Measurements from ENCODE around the gene NUDCD3. TPM values are rescaled to one million over a fixed set of nuclear protein-coding genes. Genes with fewer than 3 reads are reported as not detected.

NUDCD3 gene
- polyA plus RNA-seq, 1 experiment: 61.4 TPM

GRCh38 chr7:44517175-44517574, 26.7 kb upstream of the NUDCD3 start:
- H3K9me3 ChIP-seq (ENCODE audit: control insufficient read depth, insufficient read depth, low read length): no peaks in the 10 kb centered on the region
- CTCF ChIA-PET: no interaction called here
- no peak for DNase-seq (ENCODE audit: low read depth, low spot score)
- POLR2A ChIA-PET: no interaction called here
- H3K27ac ChIP-seq (ENCODE audit: low read depth, low read length): no peak overlapping the region
- H3K4me3 ChIP-seq (ENCODE audit: low read depth, low read length): no peak overlapping the region
- H3K27me3 ChIP-seq (ENCODE audit: control insufficient read depth, insufficient read depth, low read length): peaks cover 20% of the 10 kb centered on the region
- no peak for TF ChIP-seq CTCF (IDR thresholded peaks at IDR 0.05; ENCODE audit: low read depth, low read length)

GRCh38 chr7:44515590-44516268, 25.3 kb upstream of the NUDCD3 start:
- ChIA-PET CTCF (no interaction called here), POLR2A (interaction anchor here (0.5 kb wide), 1 partner anchor 65 kb away, joined by 3 read pairs; no protein-coding TSS in a partner anchor)
- Histone ChIP-seq H3K9me3 (ENCODE audit: control insufficient read depth, insufficient read depth, low read length) (no peaks in the 10 kb centered on the region), H3K4me3 (ENCODE audit: low read depth, low read length) (no peak overlapping the region), H3K27me3 (ENCODE audit: control insufficient read depth, insufficient read depth, low read length) (peaks cover 20% of the 10 kb centered on the region), H3K27ac (ENCODE audit: low read depth, low read length) (no peak overlapping the region)
- DNase-seq (ENCODE audit: low read depth, low spot score): no peak
- no peak for TF ChIP-seq CTCF (IDR thresholded peaks at IDR 0.05; ENCODE audit: low read depth, low read length)

GRCh38 chr7:44512736-44513135, 22.3 kb upstream of the NUDCD3 start:
- Histone ChIP-seq H3K4me3 (ENCODE audit: low read depth, low read length) (no peak overlapping the region), H3K27ac (ENCODE audit: low read depth, low read length) (no peak overlapping the region), H3K9me3 (ENCODE audit: control insufficient read depth, insufficient read depth, low read length) (no peaks in the 10 kb centered on the region), H3K27me3 (ENCODE audit: control insufficient read depth, insufficient read depth, low read length) (peaks cover 20% of the 10 kb centered on the region)
- DNase-seq (ENCODE audit: low read depth, low spot score): no peak
- TF ChIP-seq CTCF (IDR thresholded peaks at IDR 0.05; ENCODE audit: low read depth, low read length): no peak
- POLR2A ChIA-PET: no interaction called here
- CTCF ChIA-PET: no interaction called here

GRCh38 chr7:44511863-44512468, 21.5 kb upstream of the NUDCD3 start:
- TF ChIP-seq CTCF (IDR thresholded peaks at IDR 0.05; ENCODE audit: low read depth, low read length): no peak
- no peak overlapping the region for H3K4me3 ChIP-seq (ENCODE audit: low read depth, low read length)
- ChIA-PET POLR2A (no interaction called here), CTCF (interaction anchor here (1.0 kb wide), 1 partner anchor 271 kb away, joined by 3 read pairs; no protein-coding TSS in a partner anchor)
- no peak for DNase-seq (ENCODE audit: low read depth, low spot score)
- H3K9me3 ChIP-seq (ENCODE audit: control insufficient read depth, insufficient read depth, low read length): no peaks in the 10 kb centered on the region
- H3K27me3 ChIP-seq (ENCODE audit: control insufficient read depth, insufficient read depth, low read length): peaks cover 24% of the 10 kb centered on the region
- no peak overlapping the region for H3K27ac ChIP-seq (ENCODE audit: low read depth, low read length)

GRCh38 chr7:44511236-44511635, 20.8 kb upstream of the NUDCD3 start:
- DNase-seq (ENCODE audit: low read depth, low spot score): no peak
- no peaks in the 10 kb centered on the region for H3K9me3 ChIP-seq (ENCODE audit: control insufficient read depth, insufficient read depth, low read length)
- H3K4me3 ChIP-seq (ENCODE audit: low read depth, low read length): no peak overlapping the region
- H3K27me3 ChIP-seq (ENCODE audit: control insufficient read depth, insufficient read depth, low read length): peaks cover 24% of the 10 kb centered on the region
- CTCF ChIA-PET: interaction anchor here (1.0 kb wide), 1 partner anchor 271 kb away, joined by 3 read pairs; no protein-coding TSS in a partner anchor
- no peak for TF ChIP-seq CTCF (IDR thresholded peaks at IDR 0.05; ENCODE audit: low read depth, low read length)
- POLR2A ChIA-PET: interaction anchor here (0.6 kb wide), 1 partner anchor 22 kb away, joined by 5 read pairs; no protein-coding TSS in a partner anchor
- H3K27ac ChIP-seq (ENCODE audit: low read depth, low read length): no peak overlapping the region

Data from AG04450 (cell line).